ENCODE results near the gene NNAT. TPM values are rescaled to one million over a fixed set of nuclear protein-coding genes. Genes with fewer than 3 reads are reported as not detected.

The NNAT gene
- total and polyA plus RNA-seq, 2 donors (not counting 1 experiment from before 2014, with no cell fraction given): not detected

DNA sequence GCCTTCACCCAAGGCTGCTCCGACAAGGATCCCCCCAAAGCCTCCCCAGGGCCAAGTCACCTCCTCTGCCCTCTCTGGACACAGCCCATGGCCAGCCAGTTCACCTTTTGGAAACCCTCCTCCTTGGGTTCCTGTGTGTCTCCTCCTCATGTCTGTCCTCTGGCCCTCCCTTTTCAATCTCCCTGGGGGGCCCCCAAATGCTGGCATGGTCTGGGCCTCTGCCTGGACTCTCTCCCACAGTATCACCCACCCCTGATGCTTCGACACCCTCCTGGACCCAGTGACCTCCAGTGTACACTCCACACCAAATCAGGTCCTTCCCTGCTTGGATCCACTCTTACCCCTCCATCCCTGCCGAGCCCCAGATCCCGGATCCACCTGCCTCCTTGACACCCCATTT is 46.7 kb upstream of the NNAT start:
- Histone ChIP-seq H3K4me1 (ENCODE audit: control insufficient read depth in 2 of 2, insufficient read depth in 2 of 2, low read length in 2 of 2) (no peaks in the 10 kb centered on the region), H2AFZ (ENCODE audit: insufficient read depth, low read depth, low read length, poor library complexity, severe bottlenecking) (no peak overlapping the region), H3K4me3 (ENCODE audit: control extremely low read depth in 1 of 5, extremely low read depth in 1 of 5, insufficient read depth in 1 of 5, low read depth in 2 of 5, low read length in 4 of 5) (no peak overlapping the region), H3K27ac (ENCODE audit: low read length in 2 of 2) (no peak overlapping the region), H3K79me2 (ENCODE audit: control insufficient read depth, insufficient read depth, low read length) (no peaks in the 10 kb centered on the region), H3K9me3 (ENCODE audit: control extremely low read depth in 1 of 3, control insufficient read depth in 2 of 3, insufficient read depth in 1 of 3, low read length in 2 of 3) (peaks cover 0 to 5% (median 0%) of the 10 kb centered on the region in 3 donors), H3K4me2 (replicated peaks; ENCODE audit: low read depth, low read length, poor library complexity, severe bottlenecking) (no peak overlapping the region), H4K20me1 (ENCODE audit: control insufficient read depth, insufficient read depth, low read length, poor library complexity, severe bottlenecking) (no peaks in the 10 kb centered on the region), H3K9ac (ENCODE audit: low read length) (no peak overlapping the region), H3K27me3 (replicated peaks in 1 of 4; ENCODE audit: control extremely low read depth in 1 of 4, control insufficient read depth in 3 of 4, insufficient read depth in 4 of 4, low read length in 3 of 4) (peaks cover 0 to 7% (median 2%) of the 10 kb centered on the region in 4 experiments), H3K36me3 (replicated peaks in 1 of 2; ENCODE audit: control extremely low read depth in 1 of 2, control insufficient read depth in 1 of 2, extremely low read depth in 1 of 2, insufficient read depth in 2 of 2, low read length in 1 of 2) (no peaks in the 10 kb centered on the region)
- TF ChIP-seq, protein P1, sequence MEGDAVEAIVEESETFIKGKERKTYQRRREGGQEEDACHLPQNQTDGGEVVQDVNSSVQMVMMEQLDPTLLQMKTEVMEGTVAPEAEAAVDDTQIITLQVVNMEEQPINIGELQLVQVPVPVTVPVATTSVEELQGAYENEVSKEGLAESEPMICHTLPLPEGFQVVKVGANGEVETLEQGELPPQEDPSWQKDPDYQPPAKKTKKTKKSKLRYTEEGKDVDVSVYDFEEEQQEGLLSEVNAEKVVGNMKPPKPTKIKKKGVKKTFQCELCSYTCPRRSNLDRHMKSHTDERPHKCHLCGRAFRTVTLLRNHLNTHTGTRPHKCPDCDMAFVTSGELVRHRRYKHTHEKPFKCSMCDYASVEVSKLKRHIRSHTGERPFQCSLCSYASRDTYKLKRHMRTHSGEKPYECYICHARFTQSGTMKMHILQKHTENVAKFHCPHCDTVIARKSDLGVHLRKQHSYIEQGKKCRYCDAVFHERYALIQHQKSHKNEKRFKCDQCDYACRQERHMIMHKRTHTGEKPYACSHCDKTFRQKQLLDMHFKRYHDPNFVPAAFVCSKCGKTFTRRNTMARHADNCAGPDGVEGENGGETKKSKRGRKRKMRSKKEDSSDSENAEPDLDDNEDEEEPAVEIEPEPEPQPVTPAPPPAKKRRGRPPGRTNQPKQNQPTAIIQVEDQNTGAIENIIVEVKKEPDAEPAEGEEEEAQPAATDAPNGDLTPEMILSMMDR (IDR thresholded peaks at IDR 0.05): no peak
- no peak for TF ChIP-seq EZH2 (IDR thresholded peaks at IDR 0.05; ENCODE audit: borderline replicate concordance, insufficient read depth, low read depth, low read length, poor library complexity, severe bottlenecking)
- Mint-ChIP-seq H3K4me3 (no peak overlapping the region), H3K4me1 (no peaks in the 10 kb centered on the region), H3K27me3 (peaks cover 27% of the 10 kb centered on the region), H3K27ac (no peak overlapping the region), H3K9me3 (ENCODE audit: insufficient read depth) (peaks cover 3% of the 10 kb centered on the region)
- WGBS (ENCODE audit: insufficient coverage): 78% methylated on average over 4 of the region's 4 CpGs
- ChIA-PET POLR2A (no interaction called here), CTCF (no interaction called here)
- ATAC-seq (ENCODE audit: low read depth): no peak
- no peak for DNase-seq
- intact Hi-C loops (cut with micrococcal nuclease): no loop called here

DNA sequence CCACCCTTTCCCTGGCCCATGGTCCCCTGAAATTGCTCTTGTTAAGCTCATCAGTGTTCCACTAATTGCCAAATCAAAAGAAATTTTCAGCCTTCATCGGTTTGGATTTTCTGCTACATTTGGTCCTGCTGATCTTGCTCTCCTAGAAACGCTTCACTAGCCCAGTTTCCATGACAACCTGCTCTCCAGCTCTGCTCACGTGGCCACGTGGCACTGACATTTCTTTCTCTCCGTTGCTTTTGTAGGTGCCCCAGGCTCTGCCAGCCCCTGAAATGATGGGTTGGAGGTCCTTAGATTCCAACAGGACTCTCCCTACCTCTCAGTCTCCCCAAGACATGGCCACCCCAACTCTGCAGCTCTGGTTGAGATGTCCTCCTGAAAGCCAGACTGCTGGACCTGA is 45.8 kb upstream of the NNAT start:
- POLR2A ChIA-PET: no interaction called here
- Histone ChIP-seq H3K9ac (ENCODE audit: low read length) (no peak overlapping the region), H3K9me3 (ENCODE audit: control extremely low read depth in 1 of 3, control insufficient read depth in 2 of 3, insufficient read depth in 1 of 3, low read length in 2 of 3) (peaks cover 0 to 5% (median 0%) of the 10 kb centered on the region in 3 donors), H3K27ac (ENCODE audit: low read length in 2 of 2) (no peak overlapping the region), H3K4me3 (ENCODE audit: control extremely low read depth in 1 of 5, extremely low read depth in 1 of 5, insufficient read depth in 1 of 5, low read depth in 2 of 5, low read length in 4 of 5) (no peak overlapping the region), H3K27me3 (replicated peaks in 1 of 4; ENCODE audit: control extremely low read depth in 1 of 4, control insufficient read depth in 3 of 4, insufficient read depth in 4 of 4, low read length in 3 of 4) (peaks cover 0 to 7% (median 2%) of the 10 kb centered on the region in 4 experiments), H3K4me1 (ENCODE audit: control insufficient read depth in 2 of 2, insufficient read depth in 2 of 2, low read length in 2 of 2) (no peaks in the 10 kb centered on the region), H3K79me2 (ENCODE audit: control insufficient read depth, insufficient read depth, low read length) (no peaks in the 10 kb centered on the region), H3K36me3 (replicated peaks in 1 of 2; ENCODE audit: control extremely low read depth in 1 of 2, control insufficient read depth in 1 of 2, extremely low read depth in 1 of 2, insufficient read depth in 2 of 2, low read length in 1 of 2) (no peaks in the 10 kb centered on the region), H2AFZ (ENCODE audit: insufficient read depth, low read depth, low read length, poor library complexity, severe bottlenecking) (no peak overlapping the region), H3K4me2 (replicated peaks; ENCODE audit: low read depth, low read length, poor library complexity, severe bottlenecking) (no peak overlapping the region), H4K20me1 (ENCODE audit: control insufficient read depth, insufficient read depth, low read length, poor library complexity, severe bottlenecking) (no peaks in the 10 kb centered on the region)
- CTCF ChIA-PET: no interaction called here
- 91% methylated on average over 1 of the region's 5 CpGs for WGBS (ENCODE audit: insufficient coverage)
- Mint-ChIP-seq H3K4me1 (no peaks in the 10 kb centered on the region), H3K27ac (no peak overlapping the region), H3K27me3 (peaks cover 26% of the 10 kb centered on the region), H3K4me3 (no peak overlapping the region), H3K9me3 (ENCODE audit: insufficient read depth) (peaks cover 3% of the 10 kb centered on the region)
- DNase-seq (no peak), ATAC-seq (ENCODE audit: low read depth) (no peak)
- intact Hi-C loops (cut with micrococcal nuclease): no loop called here
- TF ChIP-seq, protein P1 (IDR thresholded peaks at IDR 0.05): no peak
- no peak for TF ChIP-seq EZH2 (IDR thresholded peaks at IDR 0.05; ENCODE audit: borderline replicate concordance, insufficient read depth, low read depth, low read length, poor library complexity, severe bottlenecking)

Data from B cell (primary cell).